ENCODE results near the gene SPAG16. TPM values are rescaled to one million over a fixed set of nuclear protein-coding genes. Genes with fewer than 3 reads are reported as not detected.

Gene SPAG16
- total RNA-seq, 1 donor from 2014 or later = 18.7 TPM

DNA sequence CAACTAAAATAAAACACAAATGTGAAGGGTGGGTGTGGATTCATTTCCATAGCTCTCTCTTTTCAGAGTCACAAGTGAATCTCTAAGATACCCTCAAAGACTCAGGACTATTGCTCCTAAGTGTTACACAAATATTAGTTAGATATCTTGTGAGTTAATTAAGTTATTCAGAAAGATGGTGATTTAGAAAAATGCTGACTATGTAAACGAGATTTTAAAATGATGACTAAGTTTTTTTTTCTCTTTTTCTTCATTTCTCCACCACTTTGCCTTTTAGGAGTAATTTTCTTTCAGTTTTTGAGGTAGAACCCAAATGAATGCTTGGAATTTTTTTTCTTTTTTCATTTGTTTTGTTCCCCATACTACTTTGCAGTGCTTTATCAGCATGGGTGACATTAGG, 479.7 kb downstream of the SPAG16 start:
- TF ChIP-seq, protein P1, sequence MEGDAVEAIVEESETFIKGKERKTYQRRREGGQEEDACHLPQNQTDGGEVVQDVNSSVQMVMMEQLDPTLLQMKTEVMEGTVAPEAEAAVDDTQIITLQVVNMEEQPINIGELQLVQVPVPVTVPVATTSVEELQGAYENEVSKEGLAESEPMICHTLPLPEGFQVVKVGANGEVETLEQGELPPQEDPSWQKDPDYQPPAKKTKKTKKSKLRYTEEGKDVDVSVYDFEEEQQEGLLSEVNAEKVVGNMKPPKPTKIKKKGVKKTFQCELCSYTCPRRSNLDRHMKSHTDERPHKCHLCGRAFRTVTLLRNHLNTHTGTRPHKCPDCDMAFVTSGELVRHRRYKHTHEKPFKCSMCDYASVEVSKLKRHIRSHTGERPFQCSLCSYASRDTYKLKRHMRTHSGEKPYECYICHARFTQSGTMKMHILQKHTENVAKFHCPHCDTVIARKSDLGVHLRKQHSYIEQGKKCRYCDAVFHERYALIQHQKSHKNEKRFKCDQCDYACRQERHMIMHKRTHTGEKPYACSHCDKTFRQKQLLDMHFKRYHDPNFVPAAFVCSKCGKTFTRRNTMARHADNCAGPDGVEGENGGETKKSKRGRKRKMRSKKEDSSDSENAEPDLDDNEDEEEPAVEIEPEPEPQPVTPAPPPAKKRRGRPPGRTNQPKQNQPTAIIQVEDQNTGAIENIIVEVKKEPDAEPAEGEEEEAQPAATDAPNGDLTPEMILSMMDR (IDR thresholded peaks at IDR 0.05) = no peak
- H3K4me1 Mint-ChIP-seq (ENCODE audit: low read depth) = no peaks in the 10 kb centered on the region
- H3K36me3 Mint-ChIP-seq (ENCODE audit: low read depth) = no peaks in the 10 kb centered on the region
- H3K27ac Mint-ChIP-seq (ENCODE audit: unreplicated experiment) = no peak overlapping the region
- peaks cover 2% of the 10 kb centered on the region for H3K27me3 Mint-ChIP-seq (ENCODE audit: low read depth)
- H3K9me3 Mint-ChIP-seq (ENCODE audit: low read depth) = no peaks in the 10 kb centered on the region
- DNase-seq (ENCODE audit: low spot score) = no peak
- H3K4me3 Mint-ChIP-seq (ENCODE audit: unreplicated experiment) = no peak overlapping the region

DNA sequence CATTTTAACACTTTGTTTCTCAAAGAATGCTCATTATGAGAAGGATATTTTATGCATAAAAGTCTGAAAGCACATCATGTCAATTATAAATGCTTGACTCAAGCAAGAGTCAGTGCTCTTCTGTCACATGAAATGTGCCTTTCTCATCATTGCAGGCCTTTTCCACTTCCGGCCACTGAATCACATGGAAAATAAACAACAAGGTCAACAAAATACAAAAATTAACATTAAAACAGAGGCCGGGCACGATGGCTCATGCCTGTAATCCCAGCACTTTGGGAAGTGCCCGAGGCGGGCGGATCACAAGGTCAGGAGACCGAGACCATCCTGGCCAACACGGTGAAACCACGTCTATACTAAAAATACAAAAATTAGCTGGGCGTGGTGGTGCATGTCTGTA, 480.6 kb downstream of the SPAG16 start:
- H3K27me3 Mint-ChIP-seq (ENCODE audit: low read depth) = peaks cover 1% of the 10 kb centered on the region
- no peaks in the 10 kb centered on the region for H3K4me1 Mint-ChIP-seq (ENCODE audit: low read depth)
- no peak overlapping the region for H3K4me3 Mint-ChIP-seq (ENCODE audit: unreplicated experiment)
- TF ChIP-seq, protein P1 (IDR thresholded peaks at IDR 0.05) = no peak
- no peak for DNase-seq (ENCODE audit: low spot score)
- no peaks in the 10 kb centered on the region for H3K9me3 Mint-ChIP-seq (ENCODE audit: low read depth)
- H3K36me3 Mint-ChIP-seq (ENCODE audit: low read depth) = no peaks in the 10 kb centered on the region
- no peak overlapping the region for H3K27ac Mint-ChIP-seq (ENCODE audit: unreplicated experiment)

DNA sequence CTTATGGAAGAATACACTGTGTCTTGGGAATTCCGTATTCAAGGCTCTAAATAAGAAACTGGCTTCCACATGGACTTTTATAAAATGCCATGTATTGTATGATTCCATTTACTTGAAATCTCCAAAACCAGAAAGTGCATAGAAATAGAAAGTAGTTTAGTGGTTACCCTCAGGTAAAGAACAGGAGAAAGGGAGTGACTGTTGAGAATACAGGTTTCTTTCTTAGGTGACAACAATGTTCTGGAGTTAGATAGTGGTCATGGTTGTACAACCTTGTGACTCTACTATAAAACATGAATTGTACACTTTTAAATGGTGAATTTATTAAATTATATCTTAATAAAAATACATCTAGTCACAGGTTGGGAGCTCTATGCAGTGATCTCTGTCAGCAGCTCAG, 481.8 kb downstream of the SPAG16 start:
- H3K9me3 Mint-ChIP-seq (ENCODE audit: low read depth) = peaks cover 3% of the 10 kb centered on the region
- DNase-seq (ENCODE audit: low spot score) = no peak
- no peak overlapping the region for H3K27ac Mint-ChIP-seq (ENCODE audit: unreplicated experiment)
- peaks cover 1% of the 10 kb centered on the region for H3K27me3 Mint-ChIP-seq (ENCODE audit: low read depth)
- no peak overlapping the region for H3K4me3 Mint-ChIP-seq (ENCODE audit: unreplicated experiment)
- TF ChIP-seq, protein P1 (IDR thresholded peaks at IDR 0.05) = no peak
- no peaks in the 10 kb centered on the region for H3K4me1 Mint-ChIP-seq (ENCODE audit: low read depth)
- H3K36me3 Mint-ChIP-seq (ENCODE audit: low read depth) = no peaks in the 10 kb centered on the region

DNA sequence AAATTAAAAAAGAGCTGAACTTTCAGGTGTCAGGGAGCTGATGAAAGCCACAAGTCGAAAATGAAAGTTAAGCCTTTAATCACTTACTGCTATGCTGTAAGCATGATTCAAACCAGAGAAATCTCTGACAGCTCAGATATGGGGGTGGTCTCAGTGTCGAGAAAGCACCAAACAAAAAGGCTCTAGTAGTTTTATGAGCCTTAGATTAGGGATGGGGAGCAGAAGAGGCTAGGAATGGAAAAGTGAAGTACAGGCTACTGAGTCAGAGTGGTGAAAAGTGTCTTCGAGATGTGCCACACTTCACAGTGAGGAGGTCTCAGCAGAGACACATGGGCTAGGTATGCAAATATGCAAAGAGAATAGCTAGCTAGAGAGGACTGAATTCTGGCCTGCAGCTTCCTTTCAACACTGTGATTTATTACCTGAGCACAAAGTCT, 482.2 kb downstream of the SPAG16 start:
- H3K27ac Mint-ChIP-seq (ENCODE audit: unreplicated experiment) = no peak overlapping the region
- DNase-seq (ENCODE audit: low spot score) = no peak
- H3K4me3 Mint-ChIP-seq (ENCODE audit: unreplicated experiment) = no peak overlapping the region
- peaks cover 4% of the 10 kb centered on the region for H3K9me3 Mint-ChIP-seq (ENCODE audit: low read depth)
- H3K4me1 Mint-ChIP-seq (ENCODE audit: low read depth) = no peaks in the 10 kb centered on the region
- TF ChIP-seq, protein P1 (IDR thresholded peaks at IDR 0.05) = no peak
- peaks cover 1% of the 10 kb centered on the region for H3K27me3 Mint-ChIP-seq (ENCODE audit: low read depth)
- H3K36me3 Mint-ChIP-seq (ENCODE audit: low read depth) = no peaks in the 10 kb centered on the region

DNA sequence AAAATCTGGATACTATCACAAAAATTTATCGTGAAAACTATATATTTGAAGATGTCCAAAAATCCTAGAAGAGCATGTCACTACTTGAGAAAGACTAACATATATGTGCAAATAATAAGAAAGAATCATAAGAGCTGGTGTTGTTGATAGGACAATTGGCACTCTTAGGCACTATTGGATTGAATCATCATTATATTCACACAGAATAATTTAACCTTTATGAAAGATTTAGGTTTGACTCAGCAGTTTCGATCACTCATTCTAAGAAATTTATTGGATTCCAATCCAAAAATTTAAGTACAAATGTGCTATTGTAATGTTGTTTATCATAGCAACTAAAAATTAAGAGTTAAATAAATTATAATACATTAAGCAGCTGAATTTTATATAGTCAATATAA, 503.6 kb downstream of the SPAG16 start:
- H3K36me3 Mint-ChIP-seq (ENCODE audit: low read depth) = no peaks in the 10 kb centered on the region
- no peak overlapping the region for H3K27ac Mint-ChIP-seq (ENCODE audit: unreplicated experiment)
- TF ChIP-seq, protein P1 (IDR thresholded peaks at IDR 0.05) = no peak
- no peak for DNase-seq (ENCODE audit: low spot score)
- no peaks in the 10 kb centered on the region for H3K4me1 Mint-ChIP-seq (ENCODE audit: low read depth)
- no peak overlapping the region for H3K4me3 Mint-ChIP-seq (ENCODE audit: unreplicated experiment)
- H3K9me3 Mint-ChIP-seq (ENCODE audit: low read depth) = no peaks in the 10 kb centered on the region
- H3K27me3 Mint-ChIP-seq (ENCODE audit: low read depth) = no peaks in the 10 kb centered on the region
